T1000 (cell line): ENCODE measurements around the gene ERI2.
"Not testable (repeated sequence)": the region's sequence is repeated elsewhere in the genome, so short reads cannot be mapped to it uniquely, and the experiment has no call there.

Experiments
- DNase-seq: peaks from one replicate; lab custom pipeline; 2025; ENCODE audit warnings: mixed read lengths; lab: John Stamatoyannopoulos, UW

ERI2 gene

DNA sequence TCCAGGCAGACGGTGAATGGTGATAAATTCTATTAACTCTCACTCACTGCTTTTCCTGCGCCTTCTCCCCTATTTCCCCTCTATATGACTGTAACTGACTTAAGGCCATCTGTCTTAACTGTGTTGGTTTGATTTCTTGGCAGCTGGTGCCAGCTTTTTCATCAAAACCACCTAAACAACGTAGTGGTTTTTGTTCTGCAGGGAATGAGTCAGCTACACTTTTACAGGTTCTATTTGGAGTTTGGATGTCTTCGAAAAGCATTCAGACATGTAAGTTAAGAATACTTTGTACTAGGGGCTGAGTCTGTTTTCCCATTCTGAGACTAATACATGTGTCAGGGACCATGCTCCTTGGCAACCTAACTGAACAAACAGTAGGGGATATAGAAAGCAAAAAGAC, 8.5 kb upstream of the ERI2 start:
- no peak for DNase-seq

DNA sequence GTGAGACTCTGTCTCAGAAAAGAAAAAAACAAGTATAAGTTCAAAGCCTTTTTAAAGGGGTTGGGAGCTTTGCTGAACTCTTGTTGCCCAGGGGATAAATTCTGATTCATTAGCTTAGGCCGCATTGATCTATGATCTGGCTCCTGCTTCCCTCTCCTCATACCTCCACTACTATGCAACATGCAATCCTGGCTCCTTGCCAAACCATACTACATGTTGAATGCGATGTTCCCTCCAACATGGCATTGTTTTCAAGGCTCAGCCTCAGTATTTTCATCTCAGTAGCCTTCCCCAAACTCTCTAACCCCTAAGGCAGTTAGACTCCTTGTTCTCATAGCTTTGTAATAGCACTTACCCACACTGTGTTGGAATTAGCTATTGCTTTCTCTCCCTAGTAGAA, 6.2 kb upstream of the ERI2 start:
- no peak for DNase-seq

DNA sequence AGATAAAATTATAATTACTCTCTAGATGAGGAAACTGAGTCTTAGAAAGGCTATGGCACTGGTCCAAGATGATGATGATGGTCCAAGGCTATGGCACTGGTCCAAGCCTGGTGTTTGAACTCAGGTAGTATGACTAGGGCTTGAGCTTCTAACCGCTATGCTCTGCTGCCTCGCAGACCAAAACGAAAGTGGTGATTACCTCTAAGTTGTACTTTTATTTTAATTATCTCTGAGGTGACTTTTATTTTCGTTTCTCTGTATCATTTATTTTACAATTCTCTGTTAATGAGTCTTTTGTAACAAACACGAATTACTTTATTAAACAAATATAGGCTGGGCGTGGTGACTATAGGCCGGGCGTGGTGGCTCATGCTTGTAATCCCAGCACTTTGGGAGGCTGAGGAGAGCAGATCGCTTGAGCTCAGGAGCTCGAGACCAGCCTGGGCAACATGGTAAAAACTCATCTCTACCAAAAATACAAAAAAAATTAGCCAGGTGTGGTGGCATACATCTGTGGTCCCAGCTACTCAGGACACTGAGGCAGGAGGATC, 5.7 kb upstream of the ERI2 start:
- DNase-seq: no peak

DNA sequence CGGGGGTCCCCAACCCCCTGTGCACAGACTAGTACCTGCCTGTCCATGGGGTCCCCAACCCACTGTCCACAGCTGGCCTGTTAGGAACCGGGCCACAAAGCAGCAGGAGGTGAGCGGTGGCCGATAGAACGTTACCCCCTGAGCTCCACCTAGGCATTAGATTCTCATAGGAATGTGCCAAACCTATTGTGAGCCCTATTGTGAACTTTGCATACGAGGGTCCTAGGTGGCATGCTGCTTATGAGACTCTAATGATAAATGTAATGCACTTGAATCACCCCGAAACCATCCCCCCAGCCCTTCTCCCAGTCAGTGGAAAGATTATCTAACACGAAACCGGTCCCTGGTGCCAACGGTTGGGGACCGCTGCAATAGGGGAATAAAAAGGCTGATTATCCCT, 1.6 kb upstream of the ERI2 start:
- DNase-seq: no peak

DNA sequence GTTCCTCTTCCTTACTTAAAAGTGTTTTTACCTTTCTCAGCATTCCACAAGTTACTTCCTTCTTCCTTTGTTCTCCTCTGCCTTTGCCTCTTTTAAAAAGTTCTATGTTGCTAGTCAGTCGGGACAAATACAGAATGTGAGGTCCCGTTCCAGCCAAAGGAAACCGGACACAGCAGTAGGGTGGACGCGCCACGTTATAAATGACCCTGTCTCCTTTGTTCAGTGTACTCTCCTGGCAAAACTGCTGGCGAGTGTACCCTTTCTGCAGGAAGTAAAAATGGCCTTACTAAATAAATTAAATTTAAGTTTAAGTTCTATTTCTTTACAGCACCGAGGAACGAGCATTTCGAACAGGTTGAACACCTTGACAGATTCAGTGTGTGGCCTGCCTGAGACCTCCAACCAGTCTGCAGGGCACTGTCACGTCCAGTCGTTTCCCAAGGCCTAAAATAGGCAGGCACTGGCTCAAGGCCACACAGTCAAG, 546 bp downstream of the ERI2 start:
- not testable (repeated sequence) for DNase-seq

DNA sequence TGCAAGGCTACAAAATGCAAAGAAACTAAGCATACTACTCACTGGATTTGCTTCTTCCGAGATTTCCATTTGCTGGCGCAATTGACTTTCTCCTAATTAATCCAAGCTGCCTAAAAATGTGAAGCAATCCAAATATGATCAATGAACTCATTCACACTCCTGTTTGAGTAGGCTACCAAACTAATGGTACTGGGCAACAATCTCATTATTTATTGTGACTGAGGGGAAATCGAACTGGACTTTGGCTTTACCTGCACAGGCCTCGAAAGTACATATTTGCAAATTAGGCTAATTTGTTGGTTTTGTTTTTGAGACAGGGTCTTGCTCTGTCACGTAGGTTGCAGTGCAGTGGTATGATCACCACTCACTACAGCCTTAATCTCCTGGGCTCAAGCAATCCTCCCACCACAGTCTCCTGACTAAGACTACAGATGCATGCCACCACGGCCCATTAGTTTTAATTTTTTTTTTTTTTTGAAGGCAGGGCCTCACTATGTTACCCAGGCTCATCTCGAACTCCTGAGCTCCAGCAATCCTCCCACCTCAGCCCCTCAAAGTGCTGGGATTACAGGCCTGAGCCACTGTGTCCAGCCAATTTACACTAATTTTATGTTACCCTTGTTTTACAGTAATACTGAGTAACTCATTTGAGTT, 2.6 kb downstream of the ERI2 start:
- DNase-seq: no peak

DNA sequence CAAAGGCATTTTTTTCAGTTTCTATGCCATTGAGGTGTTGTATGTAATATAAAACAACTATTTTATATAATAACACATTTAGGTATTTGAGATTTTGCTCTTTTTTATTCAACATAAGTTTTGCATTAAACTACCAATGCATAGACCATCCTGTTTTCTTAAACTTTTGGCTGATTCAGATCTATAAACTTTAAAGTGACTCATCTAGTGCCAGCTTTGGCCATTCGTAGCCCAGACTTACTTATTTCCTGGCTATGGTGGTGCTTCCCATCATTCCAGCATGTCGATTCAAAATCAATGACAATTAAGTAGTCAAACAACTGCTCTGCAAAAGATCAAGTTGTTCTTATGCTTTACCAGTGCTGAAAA, 3.1 kb downstream of the ERI2 start:
- DNase-seq: no peak

DNA sequence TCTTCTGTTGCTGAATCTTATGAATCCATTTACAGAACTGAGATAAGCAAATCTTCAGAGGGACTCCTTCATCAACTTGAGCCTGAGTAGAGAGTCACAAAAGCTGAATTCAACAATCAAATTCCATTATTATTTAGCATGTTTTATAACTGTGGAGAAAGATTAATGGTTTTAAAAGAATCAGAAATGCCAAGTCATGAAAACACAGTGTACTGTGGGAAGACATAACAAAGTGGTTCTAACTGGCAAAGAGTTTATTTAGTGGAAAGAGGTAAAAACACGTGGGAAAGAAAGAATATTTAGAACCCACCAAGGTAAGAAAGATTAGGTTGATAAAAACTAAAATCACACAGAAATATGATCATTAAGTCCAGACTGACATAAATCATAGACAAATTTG, 5.0 kb downstream of the ERI2 start:
- DNase-seq: no peak

DNA sequence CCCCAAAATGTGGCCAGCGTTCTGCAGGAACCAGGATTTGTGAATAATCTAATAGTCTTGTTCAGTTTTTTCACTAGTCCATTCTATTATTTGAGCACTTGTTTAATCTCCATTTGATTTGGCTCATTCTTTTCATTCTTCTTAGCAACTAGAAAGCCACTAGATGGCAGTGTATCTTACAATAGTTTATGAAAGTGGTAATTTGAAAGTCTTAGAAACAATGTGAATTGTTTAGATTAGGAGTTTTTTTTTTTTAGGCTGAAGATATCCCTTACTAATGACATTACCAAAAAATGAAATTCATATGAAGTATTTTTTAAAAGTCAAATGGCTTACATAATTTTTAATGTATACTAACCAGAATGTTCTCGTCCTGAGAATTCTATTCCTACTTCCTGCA, 6.7 kb downstream of the ERI2 start:
- no peak for DNase-seq

DNA sequence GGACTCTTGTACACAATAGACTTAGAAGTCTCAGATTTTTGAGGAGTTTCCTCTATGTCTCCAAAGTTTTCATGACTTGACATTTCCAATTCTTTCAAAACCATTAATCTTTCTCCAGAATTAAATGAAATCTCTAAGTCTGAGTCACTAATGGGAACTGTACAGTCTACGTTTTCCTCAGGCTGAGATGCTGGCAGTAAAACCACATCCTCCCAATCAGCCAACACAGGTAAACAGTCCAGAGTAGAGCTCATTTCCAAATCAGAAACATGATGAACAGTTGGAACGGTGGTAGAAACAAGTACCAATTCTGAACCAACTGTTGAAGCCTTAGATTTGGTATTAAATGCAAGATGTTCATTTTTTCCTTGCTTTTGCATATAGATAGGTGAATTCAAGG, 7.9 kb downstream of the ERI2 start:
- DNase-seq: no peak

DNA sequence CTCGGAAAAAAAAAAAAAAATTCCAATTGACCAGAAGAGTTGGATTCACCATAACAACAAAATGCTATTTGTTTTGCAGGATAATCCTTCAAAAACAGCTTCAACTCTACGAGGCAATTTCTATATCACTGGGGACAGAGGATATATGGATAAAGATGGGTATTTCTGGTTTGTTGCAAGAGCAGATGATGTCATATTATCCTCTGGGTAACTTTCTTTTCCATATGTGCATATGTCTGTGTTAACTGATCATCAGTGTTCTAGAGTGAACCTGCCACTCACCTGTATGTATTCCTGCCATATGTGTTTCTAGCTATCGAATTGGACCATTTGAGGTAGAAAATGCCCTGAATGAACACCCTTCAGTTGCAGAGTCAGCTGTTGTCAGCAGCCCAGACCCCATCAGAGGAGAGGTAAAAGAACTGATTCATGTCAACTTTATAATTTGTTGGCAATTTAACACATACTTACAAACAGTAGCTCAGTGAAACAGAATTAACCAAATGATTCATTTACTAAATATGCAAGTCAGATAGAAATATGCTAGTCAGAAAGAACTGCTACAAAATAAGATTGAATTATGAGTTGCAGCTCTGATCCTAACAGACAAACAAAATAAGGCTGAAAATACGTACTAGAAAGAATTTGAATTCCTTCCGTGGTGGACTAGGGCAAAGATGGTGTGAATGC, 14.2 kb downstream of the ERI2 start:
- DNase-seq: no peak

DNA sequence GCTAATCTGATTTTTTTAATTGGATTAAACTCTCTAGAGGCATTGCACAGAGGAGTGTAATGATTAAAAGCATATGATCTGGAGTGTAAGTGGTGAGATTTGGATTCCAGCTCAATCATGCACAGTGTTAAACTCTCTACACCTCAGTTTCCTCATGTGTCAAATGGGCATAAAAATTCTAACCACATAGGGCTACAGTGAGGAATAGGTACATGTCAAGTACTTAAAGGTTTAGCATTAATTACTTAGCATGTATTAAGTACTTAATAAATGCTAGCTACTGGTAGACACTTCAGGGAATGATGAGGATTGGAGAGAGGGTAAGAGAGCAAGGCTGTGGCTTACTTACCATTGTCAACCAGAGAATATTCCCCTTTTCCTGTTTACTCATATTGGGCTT, 17.1 kb downstream of the ERI2 start:
- DNase-seq: no peak

DNA sequence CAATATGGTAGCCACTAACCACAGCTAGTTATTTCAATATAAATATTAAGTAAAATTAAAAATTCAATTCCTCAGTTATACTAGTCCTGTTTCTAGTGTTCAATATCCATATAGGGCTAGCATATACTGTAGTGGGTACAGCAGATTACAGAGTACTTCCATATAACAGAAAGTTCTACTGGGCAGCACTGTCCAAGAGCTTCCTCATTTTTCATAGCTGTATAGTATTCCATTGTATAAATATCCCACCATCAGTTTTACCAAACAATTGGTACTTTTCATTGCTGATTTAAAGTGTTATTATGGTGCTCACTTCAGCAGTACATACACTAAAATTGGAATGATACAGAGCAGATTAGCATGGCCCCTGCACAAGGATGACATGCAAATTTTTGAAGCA, 22.1 kb downstream of the ERI2 start:
- no peak for DNase-seq

DNA sequence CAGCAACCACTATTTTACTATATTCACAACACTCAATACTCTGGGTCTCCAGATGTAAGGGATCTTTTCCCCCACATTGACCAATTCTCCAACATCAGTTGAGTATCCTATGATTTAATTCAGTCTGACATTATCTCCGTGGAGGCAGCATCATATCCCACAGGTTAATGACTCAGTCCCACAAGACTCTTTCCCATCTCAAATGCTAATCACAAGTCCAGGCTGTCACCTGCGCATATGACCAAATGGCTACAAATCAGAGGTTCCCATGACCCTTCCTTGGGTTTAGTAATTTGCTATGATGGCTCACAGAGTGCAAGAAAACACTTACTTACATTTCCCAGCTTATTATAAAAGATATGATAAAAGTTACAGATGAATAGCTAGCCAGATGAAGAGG, 23.8 kb downstream of the ERI2 start:
- DNase-seq: no peak

DNA sequence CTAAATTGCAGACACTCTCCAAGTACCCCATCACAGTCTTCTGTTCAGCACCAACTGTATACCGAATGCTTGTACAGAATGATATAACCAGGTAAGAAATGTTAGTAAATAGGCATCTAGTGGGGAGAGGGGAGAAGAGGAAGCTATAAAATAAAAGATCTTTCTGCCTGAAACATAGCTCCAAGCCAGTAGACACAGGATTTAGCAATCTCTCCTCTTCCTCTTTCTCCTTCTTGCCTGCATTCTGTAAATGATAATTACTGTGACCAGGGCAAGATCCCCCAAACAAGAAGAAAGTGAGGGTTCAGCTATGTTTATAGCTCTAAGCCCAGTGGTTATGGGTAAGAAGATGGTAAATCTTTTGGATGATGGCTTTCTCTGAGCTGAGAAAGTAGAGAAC, 24.6 kb downstream of the ERI2 start:
- no peak for DNase-seq

DNA sequence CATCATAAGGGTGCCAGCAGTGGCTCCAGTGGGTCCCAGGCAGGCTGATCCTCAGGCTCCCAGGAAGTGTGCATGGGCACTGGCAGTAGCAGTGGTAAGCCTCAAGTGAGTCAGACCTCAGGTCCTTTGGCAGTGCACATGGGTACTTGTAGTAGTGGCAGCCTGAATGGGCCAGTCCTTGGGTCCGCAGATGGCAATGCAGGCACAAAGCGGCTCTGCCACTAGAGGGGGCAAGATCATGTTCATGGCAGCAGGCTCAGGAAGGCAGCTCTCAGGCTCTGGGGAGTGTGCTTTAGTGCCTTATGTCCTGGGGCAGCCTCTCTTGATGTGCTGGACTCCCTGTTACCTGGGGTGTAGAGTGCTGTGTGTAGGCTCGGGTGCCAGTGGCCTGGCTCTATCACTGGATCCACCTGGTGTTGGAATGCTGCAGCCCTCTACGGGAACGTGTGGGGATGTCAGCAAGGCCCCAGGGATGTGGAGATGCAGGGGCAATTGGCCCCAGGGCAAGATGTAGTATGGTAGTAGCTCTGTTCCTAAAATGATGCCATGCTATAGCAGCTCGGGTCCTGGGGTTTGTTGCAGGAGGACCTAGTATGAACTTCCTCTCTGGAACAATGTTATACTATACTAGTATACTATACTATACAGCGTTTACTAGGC, 31.4 kb downstream of the ERI2 start:
- no peak for DNase-seq

DNA sequence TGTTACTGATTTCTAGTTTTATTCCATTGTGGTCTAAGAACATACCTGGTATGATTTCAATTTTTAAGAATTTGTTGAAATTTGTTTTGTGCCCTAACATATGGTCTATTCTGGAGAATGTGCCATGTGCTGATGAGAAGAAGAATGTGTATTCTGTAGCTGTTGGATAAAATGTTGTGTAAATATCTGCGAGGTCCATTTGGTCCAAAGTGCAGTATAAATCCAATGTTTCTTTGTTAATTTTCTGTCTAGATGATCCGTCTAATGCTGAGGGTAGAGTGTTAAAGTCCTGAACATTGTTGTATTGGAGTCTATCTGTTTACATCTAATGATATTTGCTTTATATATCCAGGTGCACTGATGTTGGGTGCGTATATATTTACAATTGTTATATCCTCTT, 32.6 kb downstream of the ERI2 start:
- no peak for DNase-seq

DNA sequence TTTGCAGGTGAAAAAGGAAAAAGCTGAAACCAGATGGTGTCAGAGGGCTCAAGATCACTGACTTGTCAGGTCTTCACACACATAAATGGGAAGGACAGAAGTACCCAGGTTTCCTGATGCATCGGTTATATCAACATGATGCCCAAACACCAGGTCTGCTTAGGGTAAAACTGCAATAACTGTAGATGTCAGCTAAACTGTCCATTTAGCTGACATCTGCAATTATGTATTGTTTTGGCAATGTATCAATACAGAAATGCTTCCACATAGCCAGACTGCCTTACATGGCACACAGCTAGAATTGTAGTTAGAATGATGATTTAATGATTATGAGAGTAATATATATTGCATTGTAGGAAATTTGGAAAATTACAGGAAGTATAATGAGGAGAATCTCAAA, 37.5 kb downstream of the ERI2 start:
- no peak for DNase-seq

DNA sequence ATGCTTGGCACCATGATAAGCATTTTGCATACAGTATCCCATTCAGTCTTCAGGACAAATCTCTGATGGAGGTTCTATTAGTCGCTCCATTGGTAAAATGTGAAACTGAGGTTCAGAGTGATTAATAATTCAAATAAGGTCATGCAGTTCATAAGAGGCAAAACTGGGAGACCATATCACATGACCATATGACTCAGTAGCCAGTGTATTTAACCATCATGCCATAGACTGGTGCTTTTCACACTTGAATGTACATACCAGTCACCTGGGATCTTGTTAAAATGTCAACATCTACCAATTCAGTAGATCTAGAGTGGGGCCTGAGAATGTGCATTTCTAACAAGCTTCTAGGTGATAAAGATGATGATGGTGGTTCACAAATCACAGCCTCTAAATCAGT, 38.2 kb downstream of the ERI2 start:
- DNase-seq: no peak

DNA sequence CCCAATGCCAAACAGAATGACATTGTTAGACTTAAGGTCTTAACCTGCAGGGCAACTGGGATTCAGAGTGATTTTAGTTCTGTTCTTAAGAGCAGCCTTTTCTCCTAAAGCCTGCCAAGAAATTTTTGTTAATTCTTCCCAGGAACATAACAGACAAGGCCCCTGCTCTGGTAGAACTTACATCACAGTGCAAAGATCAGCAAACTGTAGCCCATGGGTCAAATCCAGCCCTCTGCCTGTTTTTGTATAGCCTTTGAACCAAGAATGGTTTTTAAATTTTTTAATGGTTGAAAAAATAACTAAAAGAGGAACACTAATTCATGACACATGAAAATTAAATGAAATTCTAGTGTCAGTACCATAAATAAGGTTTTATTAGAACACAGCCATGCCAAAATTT, 38.7 kb downstream of the ERI2 start:
- no peak for DNase-seq

DNA sequence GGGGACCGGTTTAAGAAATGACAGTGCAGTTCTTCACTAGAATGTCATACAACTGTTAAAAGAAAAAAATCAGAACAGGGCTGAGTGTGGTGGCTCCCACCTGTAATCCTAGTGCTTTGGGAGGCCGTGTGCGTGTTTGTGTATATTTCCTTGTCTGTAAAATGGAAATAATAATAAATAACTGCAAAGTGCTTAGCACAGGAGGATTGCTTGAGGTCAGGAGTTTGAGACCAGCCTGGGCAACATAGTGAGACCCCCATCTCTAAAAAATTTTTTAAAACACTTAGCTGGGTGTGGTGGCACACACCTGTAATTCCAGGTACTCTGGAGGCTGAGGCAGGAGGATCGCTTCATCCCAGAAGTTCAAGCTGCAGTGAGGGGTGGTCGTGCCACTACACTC, 40.0 kb downstream of the ERI2 start:
- DNase-seq: no peak

DNA sequence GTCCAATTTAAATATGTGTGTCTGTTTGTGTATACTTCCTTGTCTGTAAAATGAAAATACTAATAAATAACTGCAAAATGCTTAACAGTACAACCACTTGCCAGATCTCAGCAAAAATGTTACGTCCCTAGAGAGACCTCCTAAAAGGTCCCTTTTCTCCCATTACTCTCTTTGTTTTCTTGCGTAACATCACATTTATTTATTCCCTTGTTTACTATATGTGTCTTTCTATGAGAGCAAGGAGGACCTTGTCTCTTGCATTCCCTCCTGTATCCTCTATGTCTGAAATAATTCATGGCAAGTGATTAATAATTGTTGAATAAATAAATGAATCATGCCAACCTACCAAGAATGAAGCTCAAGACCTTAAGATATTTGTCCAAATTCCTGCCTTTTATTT, 40.5 kb downstream of the ERI2 start:
- no peak for DNase-seq

DNA sequence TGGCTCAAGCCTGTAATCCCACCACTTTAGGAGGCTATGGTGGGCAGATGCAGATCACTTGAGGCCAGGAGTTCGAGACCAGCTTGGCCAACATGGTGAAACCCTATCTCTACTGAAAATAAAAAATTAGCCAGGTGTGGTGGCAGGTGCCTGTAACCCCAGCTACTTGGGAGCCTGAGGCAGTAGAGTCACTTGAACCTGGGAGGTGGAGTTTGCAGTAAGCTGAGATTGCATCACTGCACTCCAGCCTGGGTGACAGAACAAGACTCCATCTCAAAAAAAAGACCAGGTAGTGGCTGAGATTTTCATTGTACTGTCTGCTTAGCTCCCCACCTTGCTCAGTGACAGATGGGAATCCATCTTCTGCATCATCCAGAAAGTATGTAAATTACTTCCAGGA, 41.8 kb downstream of the ERI2 start:
- not testable (repeated sequence) for DNase-seq
